ENCODE measurements around the gene ASCC3.

Gene ASCC3

DNA sequence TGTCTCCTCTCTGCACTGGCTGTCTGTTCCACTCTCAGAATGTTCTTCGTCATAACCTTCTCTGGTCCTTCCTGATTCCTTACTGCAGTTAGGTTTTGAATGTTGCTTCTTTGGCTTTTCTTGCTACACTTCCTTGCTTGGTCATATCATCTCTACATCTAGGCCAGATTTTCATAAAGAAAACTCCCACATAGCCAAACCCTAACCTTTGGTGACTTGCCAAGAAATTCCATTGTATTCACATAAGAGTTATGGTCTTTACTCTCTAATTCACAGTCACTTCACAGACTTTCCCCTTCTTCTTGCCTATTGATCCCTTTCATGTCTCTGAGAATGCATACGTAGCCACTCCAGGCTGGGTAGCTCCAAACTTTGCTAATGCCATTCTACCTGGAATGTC lies 374.5 kb downstream of the ASCC3 start:
- Histone ChIP-seq H2AFZ (ENCODE audit: low read depth, low read length) (no peak overlapping the region), H3K4me3 (ENCODE audit: low read depth in 1 of 2, low read length in 2 of 2) (no peak overlapping the region), H3K27me3 (ENCODE audit: insufficient read depth, low read length, poor library complexity) (no peaks in the 10 kb centered on the region), H4K20me1 (ENCODE audit: insufficient read depth, low read length) (no peaks in the 10 kb centered on the region), H3K27ac (ENCODE audit: low read length) (no peak overlapping the region), H3K79me2 (ENCODE audit: insufficient read depth, low read length) (no peaks in the 10 kb centered on the region), H3K9ac (ENCODE audit: low read depth, low read length) (no peak overlapping the region), H3K36me3 (ENCODE audit: insufficient read depth, low read length) (peaks cover 41% of the 10 kb centered on the region), H3K4me2 (ENCODE audit: insufficient read depth, low read length) (no peak overlapping the region), H3K4me1 (ENCODE audit: insufficient read depth, low read length) (no peaks in the 10 kb centered on the region), H3K9me3 (ENCODE audit: insufficient read depth, low read length, severe bottlenecking) (no peaks in the 10 kb centered on the region)
- no peak for ATAC-seq (ENCODE audit: insufficient read depth, low read depth)
- DNase-seq, result no peak
- TF ChIP-seq EZH2 (IDR thresholded peaks at IDR 0.05; ENCODE audit: borderline replicate concordance, low read depth, low read length, severe bottlenecking), result no peak
- TF ChIP-seq, protein P1, sequence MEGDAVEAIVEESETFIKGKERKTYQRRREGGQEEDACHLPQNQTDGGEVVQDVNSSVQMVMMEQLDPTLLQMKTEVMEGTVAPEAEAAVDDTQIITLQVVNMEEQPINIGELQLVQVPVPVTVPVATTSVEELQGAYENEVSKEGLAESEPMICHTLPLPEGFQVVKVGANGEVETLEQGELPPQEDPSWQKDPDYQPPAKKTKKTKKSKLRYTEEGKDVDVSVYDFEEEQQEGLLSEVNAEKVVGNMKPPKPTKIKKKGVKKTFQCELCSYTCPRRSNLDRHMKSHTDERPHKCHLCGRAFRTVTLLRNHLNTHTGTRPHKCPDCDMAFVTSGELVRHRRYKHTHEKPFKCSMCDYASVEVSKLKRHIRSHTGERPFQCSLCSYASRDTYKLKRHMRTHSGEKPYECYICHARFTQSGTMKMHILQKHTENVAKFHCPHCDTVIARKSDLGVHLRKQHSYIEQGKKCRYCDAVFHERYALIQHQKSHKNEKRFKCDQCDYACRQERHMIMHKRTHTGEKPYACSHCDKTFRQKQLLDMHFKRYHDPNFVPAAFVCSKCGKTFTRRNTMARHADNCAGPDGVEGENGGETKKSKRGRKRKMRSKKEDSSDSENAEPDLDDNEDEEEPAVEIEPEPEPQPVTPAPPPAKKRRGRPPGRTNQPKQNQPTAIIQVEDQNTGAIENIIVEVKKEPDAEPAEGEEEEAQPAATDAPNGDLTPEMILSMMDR (IDR thresholded peaks at IDR 0.05; ENCODE audit: borderline replicate concordance, extremely low read depth, low read length, poor library complexity, severe bottlenecking), result no peak

DNA sequence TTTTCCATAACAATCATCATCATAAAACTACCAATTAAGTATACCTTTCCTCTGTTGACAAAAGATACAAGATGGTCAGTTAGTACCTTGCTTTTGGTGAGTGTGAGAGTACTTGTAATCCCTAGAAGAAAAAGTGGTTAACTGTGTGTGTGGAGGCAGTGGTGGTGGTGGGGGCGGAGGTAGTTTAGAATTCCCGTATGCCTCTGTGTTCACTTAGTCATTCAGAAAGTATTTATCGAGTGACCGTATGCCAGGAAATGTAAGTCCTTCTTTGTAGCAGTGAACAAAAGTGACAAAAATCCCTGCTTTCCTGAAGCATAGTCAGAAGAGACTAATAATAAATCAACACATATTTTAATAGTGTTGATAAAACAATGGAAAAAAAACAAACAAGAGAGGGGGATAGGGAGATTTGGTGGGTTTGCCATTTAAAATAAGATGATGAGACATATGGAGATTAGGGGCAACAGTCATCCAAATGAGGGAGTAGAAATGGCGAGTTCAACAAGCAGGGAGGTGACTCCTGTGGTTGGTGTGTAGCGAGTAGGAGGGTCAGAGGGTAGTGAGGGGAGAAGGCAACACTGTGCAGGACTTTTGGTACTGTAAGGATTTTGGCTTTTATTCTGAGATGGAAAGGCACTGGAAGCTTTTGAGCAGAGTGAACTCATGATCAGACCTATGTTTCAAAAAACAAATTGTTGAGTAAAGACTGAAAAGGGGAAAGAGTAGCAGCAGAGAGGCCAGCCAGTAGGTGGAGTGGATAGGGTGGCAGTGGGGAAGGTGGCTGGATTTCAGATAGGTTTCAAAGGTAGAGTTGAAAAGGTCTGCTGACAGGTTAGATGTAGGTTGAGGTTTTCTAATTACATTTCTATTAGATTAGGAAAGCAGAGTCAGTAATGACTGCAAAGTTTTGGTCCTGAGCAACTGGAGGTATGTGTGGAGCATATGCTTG lies 376.1 kb downstream of the ASCC3 start:
- no peak overlapping the region for H3K4me2 ChIP-seq (ENCODE audit: insufficient read depth, low read length)
- peaks cover 31% of the 10 kb centered on the region for H3K36me3 ChIP-seq (ENCODE audit: insufficient read depth, low read length)
- no peak for TF ChIP-seq EZH2 (IDR thresholded peaks at IDR 0.05; ENCODE audit: borderline replicate concordance, low read depth, low read length, severe bottlenecking)
- TF ChIP-seq, protein P1 (IDR thresholded peaks at IDR 0.05; ENCODE audit: borderline replicate concordance, extremely low read depth, low read length, poor library complexity, severe bottlenecking), result no peak
- no peaks in the 10 kb centered on the region for H3K27me3 ChIP-seq (ENCODE audit: insufficient read depth, low read length, poor library complexity)
- ATAC-seq (ENCODE audit: insufficient read depth, low read depth) (peak; percentile 37; the same call in 1 of the 3 replicates), DNase-seq (no peak)
- no peak overlapping the region for H3K4me3 ChIP-seq (ENCODE audit: low read depth in 1 of 2, low read length in 2 of 2)
- H3K9me3 ChIP-seq (ENCODE audit: insufficient read depth, low read length, severe bottlenecking), result no peaks in the 10 kb centered on the region
- H3K4me1 ChIP-seq (ENCODE audit: insufficient read depth, low read length), result no peaks in the 10 kb centered on the region
- H3K9ac ChIP-seq (ENCODE audit: low read depth, low read length), result no peak overlapping the region
- H4K20me1 ChIP-seq (ENCODE audit: insufficient read depth, low read length), result no peaks in the 10 kb centered on the region
- H3K79me2 ChIP-seq (ENCODE audit: insufficient read depth, low read length), result no peaks in the 10 kb centered on the region
- H2AFZ ChIP-seq (ENCODE audit: low read depth, low read length), result no peak overlapping the region
- H3K27ac ChIP-seq (ENCODE audit: low read length), result no peak overlapping the region

DNA sequence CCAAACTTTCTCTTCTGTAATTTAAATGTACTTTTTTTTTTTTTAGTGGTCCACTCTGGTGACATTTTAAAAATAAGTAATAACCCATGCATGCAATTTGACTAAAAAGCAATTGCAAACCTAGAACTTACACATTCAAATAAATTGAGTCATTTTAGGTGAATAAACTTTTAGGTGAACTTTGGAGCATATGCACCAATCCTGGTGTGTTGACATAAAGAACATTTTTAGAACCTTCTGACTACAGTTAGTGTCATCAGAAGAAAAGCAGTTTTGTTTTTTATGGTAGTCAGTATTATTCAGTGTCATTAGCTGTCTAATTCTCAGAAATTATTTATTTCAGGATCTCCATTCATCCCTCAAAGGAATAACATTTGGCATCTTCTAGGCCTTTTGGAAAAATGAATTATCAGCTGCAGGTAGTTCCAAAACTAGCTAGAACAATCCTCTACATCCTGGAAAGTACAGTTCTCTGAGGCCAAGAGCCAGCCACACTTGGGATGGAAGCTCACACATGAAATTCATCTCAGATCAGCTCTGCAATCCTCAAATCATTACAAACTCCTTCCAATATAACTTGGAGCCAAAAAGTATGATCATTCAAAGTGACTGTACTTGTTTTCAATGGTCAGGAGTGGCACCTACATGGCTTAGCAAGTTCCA lies 378.0 kb downstream of the ASCC3 start:
- Histone ChIP-seq H3K36me3 (ENCODE audit: insufficient read depth, low read length) (peaks cover 15% of the 10 kb centered on the region; the same call in 1 of the 2 replicates), H3K9ac (ENCODE audit: low read depth, low read length) (no peak overlapping the region), H3K4me3 (ENCODE audit: low read depth in 1 of 2, low read length in 2 of 2) (no peak overlapping the region), H3K27me3 (ENCODE audit: insufficient read depth, low read length, poor library complexity) (no peaks in the 10 kb centered on the region), H3K9me3 (ENCODE audit: insufficient read depth, low read length, severe bottlenecking) (peaks cover 3% of the 10 kb centered on the region), H3K27ac (ENCODE audit: low read length) (no peak overlapping the region), H2AFZ (ENCODE audit: low read depth, low read length) (no peak overlapping the region), H3K4me1 (ENCODE audit: insufficient read depth, low read length) (no peaks in the 10 kb centered on the region), H4K20me1 (ENCODE audit: insufficient read depth, low read length) (no peaks in the 10 kb centered on the region), H3K4me2 (ENCODE audit: insufficient read depth, low read length) (no peak overlapping the region), H3K79me2 (ENCODE audit: insufficient read depth, low read length) (no peaks in the 10 kb centered on the region)
- TF ChIP-seq EZH2 (IDR thresholded peaks at IDR 0.05; ENCODE audit: borderline replicate concordance, low read depth, low read length, severe bottlenecking), result no peak
- TF ChIP-seq, protein P1 (IDR thresholded peaks at IDR 0.05; ENCODE audit: borderline replicate concordance, extremely low read depth, low read length, poor library complexity, severe bottlenecking), result no peak
- ATAC-seq (ENCODE audit: insufficient read depth, low read depth), result no peak
- DNase-seq, result no peak
